WI38 (cell line): ENCODE results near the gene SOS2.

ENCODE experiments used
- H3K4me3 ChIP-seq: 2 replicates; pipeline ENCODE4 v1.5.1; 2011; ENCODE audit warnings: low read depth, mild to moderate bottlenecking, control low read depth, low read length
- TF ChIP-seq, protein P1 (sequence below): IDR thresholded peaks from 2 replicates; pipeline ENCODE4 v1.5.1; 2012; ENCODE audit warnings: low read depth, mild to moderate bottlenecking, control low read depth, low read length

The SOS2 gene

DNA sequence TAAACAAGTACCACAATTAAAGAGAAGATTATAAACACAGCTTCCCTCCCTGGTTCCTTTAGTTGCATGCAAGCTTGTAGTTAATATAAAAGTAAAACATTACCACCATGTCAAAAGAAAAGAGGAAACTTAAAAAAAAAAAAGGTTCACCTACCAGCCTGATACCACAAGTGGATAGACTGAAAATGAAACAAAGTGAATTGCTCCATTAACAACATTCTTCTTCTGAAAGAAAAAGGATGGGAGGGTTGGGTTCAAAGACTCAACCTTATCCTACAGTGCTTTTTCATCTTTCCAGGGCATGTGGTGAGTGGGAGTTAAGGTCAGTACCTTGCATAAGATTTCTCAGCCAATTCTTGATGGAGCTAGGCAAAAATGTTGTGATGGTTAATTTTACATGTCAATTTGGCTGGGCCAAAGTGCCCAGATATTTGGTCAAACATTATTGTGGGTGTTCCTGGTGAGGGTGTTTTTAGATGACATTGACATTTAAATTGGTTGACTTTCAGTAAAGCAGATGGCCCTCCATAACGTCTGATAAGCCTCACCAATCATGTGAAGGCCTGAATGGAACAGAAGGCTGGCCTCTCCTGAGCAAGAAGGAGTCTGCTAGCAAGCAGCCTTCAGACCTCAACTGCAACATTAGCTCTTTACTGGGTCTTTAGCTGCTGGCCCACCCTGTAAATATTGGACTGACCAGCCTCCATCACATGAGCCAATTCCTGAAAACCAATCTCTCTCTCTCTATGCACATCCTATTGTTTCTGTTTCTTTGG, 143.8 kb downstream of the SOS2 start:
- TF ChIP-seq, protein P1, sequence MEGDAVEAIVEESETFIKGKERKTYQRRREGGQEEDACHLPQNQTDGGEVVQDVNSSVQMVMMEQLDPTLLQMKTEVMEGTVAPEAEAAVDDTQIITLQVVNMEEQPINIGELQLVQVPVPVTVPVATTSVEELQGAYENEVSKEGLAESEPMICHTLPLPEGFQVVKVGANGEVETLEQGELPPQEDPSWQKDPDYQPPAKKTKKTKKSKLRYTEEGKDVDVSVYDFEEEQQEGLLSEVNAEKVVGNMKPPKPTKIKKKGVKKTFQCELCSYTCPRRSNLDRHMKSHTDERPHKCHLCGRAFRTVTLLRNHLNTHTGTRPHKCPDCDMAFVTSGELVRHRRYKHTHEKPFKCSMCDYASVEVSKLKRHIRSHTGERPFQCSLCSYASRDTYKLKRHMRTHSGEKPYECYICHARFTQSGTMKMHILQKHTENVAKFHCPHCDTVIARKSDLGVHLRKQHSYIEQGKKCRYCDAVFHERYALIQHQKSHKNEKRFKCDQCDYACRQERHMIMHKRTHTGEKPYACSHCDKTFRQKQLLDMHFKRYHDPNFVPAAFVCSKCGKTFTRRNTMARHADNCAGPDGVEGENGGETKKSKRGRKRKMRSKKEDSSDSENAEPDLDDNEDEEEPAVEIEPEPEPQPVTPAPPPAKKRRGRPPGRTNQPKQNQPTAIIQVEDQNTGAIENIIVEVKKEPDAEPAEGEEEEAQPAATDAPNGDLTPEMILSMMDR, result no peak
- H3K4me3 ChIP-seq, result no peak overlapping the region

DNA sequence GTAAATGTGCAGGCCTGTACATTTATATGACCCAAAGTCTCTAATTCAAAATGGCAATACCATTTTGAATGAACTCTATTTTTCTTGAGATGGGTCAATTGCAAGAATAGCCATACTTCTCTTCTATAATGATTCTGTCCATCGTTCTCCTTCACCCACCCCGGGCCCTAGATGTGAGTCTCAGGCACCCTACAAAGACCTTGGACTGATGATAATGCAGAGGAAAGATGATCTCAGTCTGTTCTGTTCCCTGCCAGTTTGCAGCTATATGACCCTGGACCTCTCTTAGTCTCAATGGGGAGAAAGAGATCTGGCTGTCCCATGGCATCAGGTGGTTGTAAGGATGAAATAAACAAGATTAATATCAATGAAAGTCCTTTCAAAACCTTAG, 145.1 kb downstream of the SOS2 start:
- no peak overlapping the region for H3K4me3 ChIP-seq
- TF ChIP-seq, protein P1, result no peak

DNA sequence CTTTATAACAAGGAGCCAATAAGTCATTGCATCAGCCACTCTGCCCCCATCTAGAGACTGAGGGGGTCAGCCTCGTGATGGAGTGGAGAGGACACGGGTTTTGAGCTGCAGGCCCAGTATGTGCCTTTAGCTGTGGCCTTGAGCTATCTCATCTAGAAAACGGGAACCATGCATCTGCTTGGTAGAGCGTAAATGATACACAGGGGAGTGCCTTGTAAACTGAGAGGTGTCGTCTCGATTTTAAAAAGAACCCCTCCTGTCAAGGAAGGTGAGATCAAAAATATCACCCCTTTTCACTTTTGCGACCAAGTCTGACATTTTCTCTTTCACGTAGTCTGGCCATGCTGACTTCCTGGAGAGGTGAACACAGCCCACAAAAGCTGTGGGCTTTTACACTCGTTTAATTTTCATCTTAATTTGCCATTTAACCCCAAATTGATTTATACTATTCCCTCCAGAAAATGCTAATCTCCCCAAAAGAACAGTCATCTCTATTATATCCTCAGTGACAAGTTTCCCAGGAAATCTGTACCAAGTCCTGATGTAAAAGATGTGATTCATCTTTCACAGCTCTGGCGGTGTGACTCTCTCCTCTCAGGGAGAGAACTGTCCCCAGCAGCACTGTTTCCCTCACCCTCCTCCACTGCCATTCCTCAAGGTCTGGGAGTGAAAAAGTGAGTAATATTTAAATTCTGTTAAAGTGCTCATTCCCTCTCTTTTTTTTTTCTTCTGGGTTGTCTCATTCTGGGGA, 145.6 kb downstream of the SOS2 start:
- no peak overlapping the region for H3K4me3 ChIP-seq
- TF ChIP-seq, protein P1, result no peak

DNA sequence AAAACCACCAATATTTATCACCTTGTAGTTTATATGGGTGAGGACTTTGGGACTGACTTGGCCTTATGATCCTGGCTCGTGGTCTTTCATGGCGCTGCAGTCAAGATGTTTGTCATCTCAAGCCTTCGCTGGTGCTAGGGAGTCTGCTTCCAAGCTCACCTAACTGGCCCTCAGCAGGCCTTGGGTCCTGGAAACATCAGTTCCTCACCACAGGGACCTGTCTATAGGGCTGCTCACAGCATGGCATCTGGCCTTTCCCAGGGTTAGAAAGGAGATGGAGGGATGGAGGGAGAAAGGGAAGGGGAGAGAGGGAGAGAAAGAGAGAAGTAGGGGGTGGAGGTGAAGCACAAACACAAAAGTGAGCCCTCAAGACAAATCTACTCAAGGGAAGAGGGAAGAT, 146.7 kb downstream of the SOS2 start:
- TF ChIP-seq, protein P1, result no peak
- no peak overlapping the region for H3K4me3 ChIP-seq

DNA sequence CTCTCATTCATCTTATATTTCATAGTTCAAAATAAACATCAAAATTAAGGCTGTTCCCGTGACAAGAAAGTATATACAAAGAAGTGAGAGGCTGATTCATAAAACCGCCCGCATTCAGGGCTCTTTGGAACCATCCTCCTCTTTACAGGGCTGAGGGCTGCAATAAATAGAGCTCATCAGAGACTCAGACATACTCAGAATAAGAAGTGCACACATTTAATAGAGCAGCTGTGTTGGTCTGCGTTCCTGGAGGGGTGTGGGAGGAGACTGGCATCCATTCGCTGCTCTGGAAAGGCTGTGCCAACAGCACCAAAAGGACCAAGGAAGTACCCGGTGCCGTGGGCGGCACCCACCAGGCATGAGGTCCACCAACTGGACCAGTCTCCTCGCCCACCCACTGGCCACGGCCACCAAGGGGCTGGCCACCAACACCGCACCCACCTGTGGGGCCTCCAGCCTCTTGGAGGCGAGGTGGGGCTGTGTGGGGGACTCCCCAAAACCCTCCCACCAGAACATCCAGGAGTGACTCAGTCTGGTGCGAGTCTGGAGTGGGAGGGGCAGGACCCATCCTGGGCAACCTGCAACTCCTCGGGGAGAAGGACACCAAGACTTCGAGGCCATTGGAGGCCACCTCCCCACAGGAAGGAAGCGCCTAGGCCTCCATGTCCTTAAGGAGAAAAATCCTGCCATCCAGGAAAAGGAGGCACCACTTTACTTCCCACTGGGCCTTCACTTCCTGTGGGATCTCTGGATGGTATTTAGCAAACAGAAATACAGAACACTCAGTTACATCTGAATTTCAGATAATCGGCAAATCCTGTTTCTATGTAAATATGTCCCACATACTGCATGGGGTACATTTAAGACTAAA, 147.7 kb downstream of the SOS2 start:
- no peak overlapping the region for H3K4me3 ChIP-seq
- TF ChIP-seq, protein P1, result no peak

DNA sequence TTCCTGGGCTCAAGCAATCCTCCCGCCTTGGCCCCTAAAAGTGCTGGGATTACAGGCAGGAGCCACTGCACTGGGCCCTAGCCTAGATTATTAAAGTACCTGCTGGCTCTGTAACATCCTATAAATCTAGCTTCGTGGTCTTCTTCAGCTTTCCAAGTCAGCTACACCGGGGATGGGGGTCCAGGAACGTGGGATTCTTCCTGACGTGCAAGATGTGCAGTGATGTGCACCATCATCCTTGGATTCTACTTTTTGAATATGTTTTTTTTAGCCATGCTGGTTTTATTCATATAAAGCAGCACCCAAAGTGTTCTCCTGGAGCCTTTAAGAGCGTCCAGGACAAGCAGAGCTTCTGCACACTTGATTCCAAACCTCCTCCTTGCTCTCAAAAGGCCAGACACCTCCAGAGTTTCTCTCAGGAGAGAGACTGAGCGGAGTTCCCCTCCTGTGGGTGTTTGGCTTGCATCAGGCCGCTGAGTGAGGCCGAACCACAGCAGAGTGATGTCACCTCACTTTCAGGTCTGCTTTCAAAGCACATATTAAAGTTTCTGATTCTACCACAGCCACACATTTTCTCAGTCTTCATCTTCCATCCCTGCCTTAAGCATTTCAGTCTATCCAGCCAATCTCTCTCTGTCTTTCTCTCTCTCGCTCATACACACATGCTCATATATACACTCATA, 148.5 kb downstream of the SOS2 start:
- no peak overlapping the region for H3K4me3 ChIP-seq

More for the DNA sequence above, 148.5 kb downstream of the SOS2 start:
- TF ChIP-seq, protein P1, result no peak
